Fibroblast of skin of scalp (primary cell): ENCODE measurements around the gene LHX6.
A peak's percentile ranks its signal among the peaks of the same experiment; 100 is the strongest.

Experiments
- DNase-seq: peaks from one replicate; pipeline ENCODE4 v3.0.0-alpha.2; 2013

Gene LHX6

GRCh38 chr9:122190597-122191381, 38.0 kb downstream of the LHX6 start:
- peak; percentile 19 for DNase-seq

- no peak for DNase-seq
Observed at GRCh38 chr9:122188369-122188768, 40.4 kb downstream of the LHX6 start.

GRCh38 chr9:122186777-122187470, 41.8 kb downstream of the LHX6 start:
- DNase-seq: no peak

DNA sequence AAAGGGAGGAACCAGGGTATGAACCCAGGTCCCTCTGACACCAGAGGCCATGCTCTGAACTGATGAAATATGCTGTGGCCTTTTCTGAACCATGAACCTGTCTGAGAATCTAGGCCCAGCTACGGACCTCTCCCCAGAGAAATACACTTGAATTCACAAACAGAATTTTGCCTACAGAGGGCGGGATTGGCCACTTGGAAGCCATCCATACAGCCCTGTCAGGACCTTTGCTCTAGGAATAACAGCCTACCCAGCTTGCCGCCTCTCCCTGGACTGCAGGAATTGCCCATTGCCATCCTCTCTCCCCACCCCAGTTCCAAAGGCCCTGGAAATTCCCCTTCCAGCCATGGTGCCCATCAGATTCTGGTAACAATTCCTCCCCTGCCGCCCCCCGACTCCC, 42.5 kb downstream of the LHX6 start:
- no peak for DNase-seq

GRCh38 chr9:122184551-122184950, 44.2 kb downstream of the LHX6 start:
- DNase-seq: no peak

GRCh38 chr9:122183501-122183900, 45.3 kb downstream of the LHX6 start:
- no peak for DNase-seq

DNA sequence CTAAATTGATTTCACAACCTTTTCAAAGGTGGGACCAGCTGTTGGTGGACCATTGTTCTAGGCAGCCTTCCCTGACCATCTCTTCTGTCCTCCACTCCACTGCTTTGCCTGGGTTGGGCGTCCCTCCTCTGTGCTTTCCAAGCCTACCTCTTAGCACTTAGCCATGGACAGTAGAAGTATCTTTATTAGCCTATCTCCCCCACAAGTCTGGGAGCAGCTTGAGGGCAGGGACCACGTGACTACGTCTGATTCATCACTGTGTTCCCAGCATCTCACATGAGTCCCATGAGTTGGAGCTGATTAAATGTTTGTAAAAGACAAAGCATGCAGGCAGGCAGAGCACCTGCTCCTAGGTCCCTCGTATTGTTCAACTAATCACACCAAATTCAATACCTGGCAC, 48.1 kb downstream of the LHX6 start:
- peak; percentile 48 for DNase-seq

DNA sequence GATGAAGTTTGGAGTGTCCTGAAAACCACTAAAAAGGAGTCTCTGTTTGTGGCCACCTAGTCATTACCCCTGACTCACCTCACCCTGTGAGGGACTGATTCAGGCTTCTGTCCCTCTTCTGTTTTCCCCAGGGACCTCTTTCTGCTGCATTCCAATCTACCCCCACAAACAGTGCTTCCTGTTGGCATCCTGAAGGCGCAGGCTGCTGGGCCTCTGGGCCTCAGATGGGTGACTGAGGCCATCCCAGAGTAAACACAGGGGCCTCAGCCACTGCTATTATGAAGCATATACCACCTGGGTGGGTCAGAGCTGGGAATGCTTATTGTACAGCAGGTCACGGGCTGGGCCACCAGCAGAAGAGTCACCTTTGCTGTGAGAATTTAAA, 49.1 kb downstream of the LHX6 start:
- peak; percentile 50 for DNase-seq

- DNase-seq: no peak
Observed at GRCh38 chr9:122179054-122179689, 49.6 kb downstream of the LHX6 start.

- DNase-seq: no peak
Observed at GRCh38 chr9:122176916-122177315, 51.8 kb downstream of the LHX6 start.

GRCh38 chr9:122173670-122174069, 55.1 kb downstream of the LHX6 start:
- no peak for DNase-seq

- DNase-seq: no peak
Observed at GRCh38 chr9:122172131-122172530, 56.6 kb downstream of the LHX6 start.

GRCh38 chr9:122168356-122168755, 60.4 kb downstream of the LHX6 start:
- DNase-seq: no peak

DNA sequence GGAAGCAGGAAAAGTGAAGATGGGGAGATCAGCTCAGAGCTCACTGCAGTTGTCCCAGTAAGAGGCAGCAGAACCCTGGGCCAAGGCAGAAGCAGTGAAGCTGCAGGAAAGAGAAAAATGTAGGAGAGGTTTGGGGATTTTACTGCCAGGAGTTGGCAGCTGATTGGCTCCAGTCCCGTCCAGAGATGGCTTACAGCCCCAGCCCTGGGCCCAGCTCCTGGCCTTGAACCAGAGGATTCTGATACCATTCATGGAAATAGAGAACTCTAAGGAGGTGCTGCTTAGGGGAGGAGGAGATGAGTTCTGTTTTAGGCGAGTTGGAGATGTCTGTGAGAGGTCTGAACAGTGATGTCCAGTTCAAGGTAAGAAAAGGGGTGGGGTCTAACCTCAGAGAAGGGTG, 64.5 kb downstream of the LHX6 start:
- DNase-seq: no peak

- no peak for DNase-seq
Observed at GRCh38 chr9:122162415-122162814, 66.3 kb downstream of the LHX6 start.

- no peak for DNase-seq
Observed at GRCh38 chr9:122159925-122160246, 68.9 kb downstream of the LHX6 start.

DNA sequence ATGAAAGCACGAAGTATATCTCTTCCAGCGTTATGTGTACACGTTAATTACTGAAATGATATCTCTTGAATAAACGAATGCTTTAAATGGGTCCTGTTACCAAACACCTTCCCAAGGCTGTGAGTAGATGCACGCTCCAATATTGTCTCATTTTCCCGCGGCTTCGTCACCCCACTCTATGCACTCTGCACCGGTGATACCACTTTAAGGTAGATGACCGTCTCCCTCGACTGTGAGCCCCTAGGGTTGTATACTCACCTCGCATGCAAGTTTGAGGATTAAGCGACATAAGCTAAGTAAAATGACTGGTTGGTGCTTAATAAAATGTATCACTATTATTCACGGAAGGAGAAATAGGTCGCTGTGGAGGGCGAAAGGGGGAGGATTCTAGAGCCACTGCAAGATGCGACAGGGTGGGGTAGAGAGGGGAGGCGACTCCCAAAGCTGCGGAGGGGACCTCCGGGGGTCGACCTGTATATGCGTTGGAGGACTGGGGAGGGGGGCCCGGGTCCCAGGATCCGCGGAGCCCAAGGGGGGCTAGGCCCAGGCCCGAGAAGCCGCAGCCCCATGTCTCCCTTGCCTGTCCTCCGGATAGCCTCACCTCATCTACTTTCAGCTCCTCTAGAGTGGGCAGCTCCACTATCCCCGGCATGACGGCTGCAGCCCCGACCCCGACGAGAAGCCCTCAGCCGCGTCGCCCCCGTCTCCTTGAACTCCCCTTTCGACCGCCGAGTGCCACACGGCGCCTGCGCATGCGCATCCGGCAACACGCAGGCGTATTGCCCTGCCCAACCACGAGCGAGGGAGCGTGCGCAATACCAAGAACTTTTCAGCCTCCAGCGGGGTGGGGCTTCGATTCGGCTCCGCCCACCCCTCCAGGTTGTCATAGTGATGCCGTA, 69.5 kb downstream of the LHX6 start, which contains the start of the genes MORN5 and NDUFA8:
Gene MORN5 (plus strand): TSS at position 883 of the 899 bp plus-strand sequence. CDS start 65 bp downstream, outside the sequence.
Gene NDUFA8 (minus strand): TSS at position 754 of the 899 bp plus-strand sequence. CDS start 102 bp downstream, at position 652.
- peak; percentile 96 for DNase-seq

DNA sequence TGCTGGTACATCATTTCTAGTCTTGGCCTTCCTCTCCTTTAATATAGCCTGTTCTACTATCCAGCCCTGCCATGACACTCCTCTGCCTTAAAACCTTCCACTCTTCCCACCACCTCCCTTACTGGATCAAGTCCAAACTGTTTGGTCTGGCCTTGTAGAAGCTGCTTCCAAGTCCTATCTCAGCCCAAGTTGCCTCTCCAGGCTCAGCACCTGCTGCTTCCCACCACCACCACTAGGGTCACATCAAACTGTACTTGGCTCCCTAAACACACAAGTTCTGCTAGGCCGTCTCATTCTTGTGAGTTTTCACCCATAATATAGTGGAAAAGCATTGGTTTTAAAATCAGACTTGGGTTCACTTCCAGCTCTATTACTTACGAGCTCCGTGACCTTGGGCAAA, 70.6 kb downstream of the LHX6 start:
- peak; percentile 40 for DNase-seq

GRCh38 chr9:122155796-122156195, 73.0 kb downstream of the LHX6 start:
- DNase-seq: no peak
